HL-60 (cell line): ENCODE data around the gene ANTXR1.

ENCODE experiments used
- DNase-seq, 2 experiments: peaks; one replicate each; pipeline ENCODE4 v3.0.0-alpha.2; 2010 to 2020; ENCODE audit warnings: low read depth in 1 of 2, low spot score in 1 of 2
- H3K27ac ChIP-seq: fragments of 250-450 bp; sonication (Bioruptor Pico); replicated peaks from 2 replicates; pipeline ENCODE4 v1.5.1; 2020; ENCODE audit warnings: mild to moderate bottlenecking, moderate library complexity
- H3K27me3 ChIP-seq: fragments of 250-450 bp; sonication (Bioruptor Pico); 2 replicates; pipeline ENCODE4 v1.5.1; 2021; ENCODE audit warnings: mild to moderate bottlenecking, moderate library complexity; ENCODE audit not compliant: insufficient read depth, poor library complexity, severe bottlenecking
- H3K4me3 ChIP-seq: replicated peaks from 2 replicates; pipeline ENCODE4 v1.5.1; 2011; ENCODE audit warnings: mild to moderate bottlenecking, control low read depth, low read length; ENCODE audit not compliant: insufficient read depth
- CTCF ChIP-seq: IDR thresholded peaks from one replicate; pipeline ENCODE4 v1.5.1; 2011; ENCODE audit warnings: low read length, control low read depth, inconsistent platforms; ENCODE audit not compliant: insufficient read depth
- GABPA ChIP-seq: IDR thresholded peaks from 2 replicates; pipeline ENCODE4 v1.6.1; 2012; ENCODE audit warnings: low read depth
- POLR2AphosphoS5 ChIP-seq: IDR thresholded peaks from 2 replicates; pipeline ENCODE4 v1.6.1; 2012; ENCODE audit warnings: low read depth
- REST ChIP-seq: IDR thresholded peaks from 2 replicates; pipeline ENCODE4 v1.6.1; 2012; ENCODE audit warnings: low read depth; ENCODE audit not compliant: insufficient replicate concordance
- SPI1 ChIP-seq: IDR thresholded peaks from 2 replicates; pipeline ENCODE4 v1.6.1; 2012; ENCODE audit warnings: low read depth, mild to moderate bottlenecking, borderline replicate concordance

The ANTXR1 gene

GRCh38 chr2:69272803-69273471 is 260.0 kb downstream of the ANTXR1 start:
- DNase-seq, result peak; percentile 84 to 91
- H3K27me3 ChIP-seq, result no peaks in the 10 kb centered on the region
- peak; percentile 88 for TF ChIP-seq SPI1
- 0 out of 2 replicates have a peak, but pooled peaks have one; percentile 35 for TF ChIP-seq POLR2AphosphoS5
- TF ChIP-seq CTCF, result no peak
- TF ChIP-seq GABPA, result no peak
- no peak overlapping the region for H3K4me3 ChIP-seq
- H3K27ac ChIP-seq, result peak overlapping the region; percentile 59

- H3K27ac ChIP-seq, result no peak overlapping the region
- DNase-seq, result no peak
- TF ChIP-seq SPI1 (no peak), POLR2AphosphoS5 (no peak), REST (no peak), GABPA (no peak), CTCF (no peak)
- no peaks in the 10 kb centered on the region for H3K27me3 ChIP-seq
- H3K4me3 ChIP-seq, result no peak overlapping the region
These were observed 262.5 kb downstream of the ANTXR1 start for GRCh38 chr2:69275490-69275889.

- TF ChIP-seq CTCF, result no peak
- no peak for TF ChIP-seq REST
- no peak for TF ChIP-seq POLR2AphosphoS5
- no peak for TF ChIP-seq SPI1
- TF ChIP-seq GABPA, result no peak
- DNase-seq, result no peak
- H3K27me3 ChIP-seq, result no peaks in the 10 kb centered on the region
- no peak overlapping the region for H3K4me3 ChIP-seq
- H3K27ac ChIP-seq, result no peak overlapping the region
These were observed 265.4 kb downstream of the ANTXR1 start for GRCh38 chr2:69278366-69278765.

GRCh38 chr2:69279211-69279610 is 266.2 kb downstream of the ANTXR1 start:
- no peak overlapping the region for H3K27ac ChIP-seq
- no peaks in the 10 kb centered on the region for H3K27me3 ChIP-seq
- DNase-seq, result no peak
- no peak for TF ChIP-seq GABPA
- H3K4me3 ChIP-seq, result no peak overlapping the region
